Sigmoid colon (tissue), 7 donors: ENCODE data around the gene ZMYND10. TPM values are rescaled to one million over a fixed set of nuclear protein-coding genes. Genes with fewer than 3 reads are reported as not detected.

Experiments used
- DNase-seq: peaks from one replicate; pipeline ENCODE4 v3.0.0-alpha.2; 2019
- H3K27ac ChIP-seq, 4 donors: fragments of 200-600 bp; sonication (generic); one replicate each; pipeline ENCODE4 v1.5.1; 2016 to 2019; ENCODE audit warnings: mild to moderate bottlenecking in 1 of 4
- H3K27me3 ChIP-seq, 3 donors: fragments of 200-600 bp; sonication (generic); one replicate each; pipeline ENCODE4 v1.5.1; 2019; ENCODE audit warnings: mild to moderate bottlenecking in 1 of 3
- H3K36me3 ChIP-seq, 4 donors: fragments of 200-600 bp; sonication (generic); one replicate each; pipeline ENCODE4 v1.5.1; 2016 to 2019
- H3K4me1 ChIP-seq, 4 donors: fragments of 200-600 bp; sonication (generic); one replicate each; pipeline ENCODE4 v1.5.1; 2017 to 2019
- H3K4me3 ChIP-seq, 4 donors: fragments of 200-600 bp; sonication (generic); one replicate each; pipeline ENCODE4 v1.5.1; 2017 to 2019; ENCODE audit warnings: mild to moderate bottlenecking in 2 of 4, moderate library complexity in 1 of 4
- H3K9me3 ChIP-seq, 4 donors: fragments of 200-600 bp in 3 of 4; sonication (generic) in 3 of 4; one replicate each; pipeline versions ENCODE4 v1.5.1 to v1.6.1; 2013 to 2019
- CTCF ChIP-seq, 4 experiments: fragments of 450-650 bp in 3 of 4; fragments of 200-600 bp in 1 of 4; IDR thresholded peaks; one replicate each; pipeline ENCODE4 v1.5.1; 2016 to 2019; ENCODE audit warnings: antibody characterized with exemption in 4 of 4, mild to moderate bottlenecking in 3 of 4, moderate library complexity in 2 of 4
- EP300 ChIP-seq, 4 donors: sonication (generic); formaldehyde crosslinking; IDR thresholded peaks; one replicate each; pipeline ENCODE4 v1.6.1; 2017; ENCODE audit warnings: antibody characterized with exemption in 4 of 4
- POLR2A ChIP-seq, 2 donors: fragments of 450-650 bp; IDR thresholded peaks; one replicate each; pipeline ENCODE4 v1.6.1; 2016; ENCODE audit warnings: antibody characterized with exemption in 2 of 2, mild to moderate bottlenecking in 2 of 2, moderate library complexity in 2 of 2
- POLR2AphosphoS5 ChIP-seq, 4 donors: sonication (generic); formaldehyde crosslinking; IDR thresholded peaks; one replicate each; pipeline ENCODE4 v1.6.1; 2017; ENCODE audit warnings: antibody characterized with exemption in 4 of 4
- WGBS, 2 donors: extraction: QIAGEN DNeasy Blood & Tissue Kit; methylation state at CpG; one replicate each; pipeline ENCODE4 v1.1.7; 2013; 5-methylcytosine and 5-hydroxymethylcytosine counted together
- intact Hi-C: fragments of 100-400 bp; cut with DNase I; formaldehyde crosslinking; loops from one replicate; pipeline ENCODE4 v1.15.1; 2023
- polyA plus RNA-seq, 3 donors: library from polyadenylated mRNA; stranded (reverse); fragments of 200-250 nt; gene quantifications; one replicate each; pipeline ENCODE4 v1.2.3, GENCODE V29; 2013
- total RNA-seq, 4 donors: library from RNA; depleted of rRNA; stranded (reverse); fragments of >200 nt; gene quantifications; one replicate each; pipeline ENCODE4 v1.1.0, GENCODE V29; 2016
- donor health status: healthy with polysubstance abuse.
- donor health status: Bipolar disorder and iron deficiency.
- donor health status: healthy.

ZMYND10 gene
- total and polyA plus RNA-seq, 7 donors = 0.77 to 1.2 TPM; not detected in 5

DNA sequence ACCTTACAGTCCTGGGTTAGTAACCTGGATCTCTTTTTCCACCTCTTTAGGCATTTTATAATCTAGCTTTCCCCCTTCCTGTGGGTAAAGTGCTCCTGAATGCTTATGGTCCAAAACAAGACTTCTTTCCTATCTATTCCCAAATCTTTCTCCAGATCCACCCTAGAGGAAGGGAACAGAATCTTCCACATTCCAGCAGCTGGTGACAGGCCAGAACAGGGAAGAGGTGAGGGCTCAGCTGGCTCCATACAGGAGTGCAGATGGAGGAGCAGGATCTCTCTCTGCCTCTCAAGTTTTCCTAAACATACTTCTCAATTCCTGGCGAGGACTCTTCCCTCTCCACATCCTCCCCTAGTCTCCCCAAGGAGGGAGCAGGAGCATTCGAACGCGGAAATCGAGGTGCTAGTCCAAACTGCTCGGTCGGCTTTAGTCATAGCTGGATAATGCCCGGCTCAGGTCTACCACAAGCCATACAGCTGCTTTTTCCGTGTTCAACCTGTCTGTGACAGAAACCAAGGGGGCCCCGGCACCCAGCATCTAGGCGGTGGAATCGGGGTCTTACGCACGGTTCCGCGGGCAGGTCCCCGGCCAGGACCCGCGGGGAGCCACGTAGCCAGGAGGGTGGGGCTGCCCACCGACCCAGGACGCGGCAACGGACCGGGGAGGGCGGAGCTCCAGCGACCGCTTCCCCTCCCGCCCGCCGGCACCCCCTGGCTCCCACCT lies 8.9 kb downstream of the ZMYND10 start:
- Histone ChIP-seq H3K4me3 (peak overlapping the region; percentile 69 to 83 (median 77)), H3K27me3 (no peaks in the 10 kb centered on the region), H3K4me1 (peaks cover 0 to 80% (median 78%) of the 10 kb centered on the region in 4 donors), H3K27ac (peak overlapping the region; percentile 93 to 100 (median 98)), H3K9me3 (no peaks in the 10 kb centered on the region), H3K36me3 (peaks cover 0 to 7% (median 2%) of the 10 kb centered on the region in 4 donors)
- no peak for DNase-seq
- TF ChIP-seq EP300 (IDR thresholded peaks at IDR 0.05) (no peak), POLR2A (IDR thresholded peaks at IDR 0.05) (no peak), CTCF (IDR thresholded peaks at IDR 0.05) (no peak), POLR2AphosphoS5 (IDR thresholded peaks at IDR 0.05) (no peak)
- WGBS, 2 donors = 1% methylated on average over 31 of the region's 31 CpGs
- intact Hi-C loops = no loop called here

DNA sequence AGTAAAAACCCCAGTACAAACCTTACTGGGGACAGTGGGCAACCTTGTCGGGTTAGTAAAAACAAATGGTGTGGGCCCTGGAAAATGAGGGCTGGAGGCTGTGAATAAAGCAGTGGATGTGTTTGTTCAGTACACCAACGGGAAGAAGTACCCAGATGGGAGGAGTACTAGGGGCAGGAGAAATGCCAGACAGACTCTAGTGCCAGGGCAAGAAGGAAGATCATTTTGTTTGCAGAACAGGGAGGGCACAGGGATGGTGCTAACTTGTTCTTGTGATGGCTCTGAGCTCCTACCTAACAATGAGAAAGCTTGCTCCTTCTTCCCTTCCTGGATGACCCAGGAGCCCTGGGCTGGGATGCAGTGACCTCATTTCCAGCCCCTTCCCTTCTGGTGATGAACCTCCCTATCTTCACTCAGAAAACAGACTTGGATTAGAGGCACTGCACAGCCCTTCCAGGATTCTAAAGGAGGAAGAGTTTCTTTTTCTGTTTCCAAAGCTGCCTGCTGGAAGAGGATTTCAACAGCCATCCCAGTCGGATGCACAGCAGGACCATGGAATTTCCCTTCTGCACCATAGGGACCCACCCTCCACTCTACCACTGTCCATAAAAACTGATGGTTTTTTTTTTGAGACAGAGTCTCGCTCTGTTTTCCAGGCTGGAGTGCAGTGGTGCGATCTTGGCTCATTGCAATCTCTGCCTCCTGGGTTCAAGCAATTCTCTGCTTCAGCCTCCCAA lies 11.0 kb downstream of the ZMYND10 start:
- 56 to 65% methylated on average over 5 of the region's 5 CpGs for WGBS, 2 donors
- intact Hi-C loops = no loop called here
- no peaks in the 10 kb centered on the region for H3K27me3 ChIP-seq
- peaks cover 18 to 28% (median 21%) of the 10 kb centered on the region in 4 donors for H3K36me3 ChIP-seq
- H3K4me1 ChIP-seq = peaks cover 0 to 59% (median 57%) of the 10 kb centered on the region in 4 donors
- peak overlapping the region; percentile 93 to 100 (median 98) for H3K27ac ChIP-seq
- H3K4me3 ChIP-seq = no peak overlapping the region
- no peaks in the 10 kb centered on the region for H3K9me3 ChIP-seq
- no peak for DNase-seq
- TF ChIP-seq POLR2AphosphoS5 (IDR thresholded peaks at IDR 0.05) = no peak
- no peak for TF ChIP-seq EP300 (IDR thresholded peaks at IDR 0.05)
- no peak for TF ChIP-seq CTCF (IDR thresholded peaks at IDR 0.05)
- no peak for TF ChIP-seq POLR2A (IDR thresholded peaks at IDR 0.05)

GRCh38 chr3:50333744-50334328 lies 11.7 kb downstream of the ZMYND10 start:
- H3K36me3 ChIP-seq = peaks cover 18 to 29% (median 23%) of the 10 kb centered on the region in 4 donors
- peaks cover 0 to 55% (median 55%) of the 10 kb centered on the region in 4 donors for H3K4me1 ChIP-seq
- TF ChIP-seq POLR2AphosphoS5 (IDR thresholded peaks at IDR 0.05) = peak in 3 of 4 donors; percentile 31 to 51 (median 42)
- TF ChIP-seq CTCF (IDR thresholded peaks at IDR 0.05) = no peak
- peak in 1 of 4 donors; percentile 25 for TF ChIP-seq EP300 (IDR thresholded peaks at IDR 0.05)
- no peak for TF ChIP-seq POLR2A (IDR thresholded peaks at IDR 0.05)
- 73 to 78% methylated on average over 12 of the region's 12 CpGs for WGBS, 2 donors
- no peaks in the 10 kb centered on the region for H3K9me3 ChIP-seq
- H3K27ac ChIP-seq = peak overlapping the region; percentile 93 to 100 (median 98)
- DNase-seq = no peak
- no peaks in the 10 kb centered on the region for H3K27me3 ChIP-seq
- H3K4me3 ChIP-seq = no peak overlapping the region
- intact Hi-C loops = no loop called here

GRCh38 chr3:50331364-50331907 lies 14.1 kb downstream of the ZMYND10 start:
- 97% methylated on average over 19 of the region's 19 CpGs for WGBS, 2 donors
- TF ChIP-seq CTCF (IDR thresholded peaks at IDR 0.05) (no peak), POLR2A (IDR thresholded peaks at IDR 0.05) (no peak), POLR2AphosphoS5 (IDR thresholded peaks at IDR 0.05) (no peak), EP300 (IDR thresholded peaks at IDR 0.05) (no peak)

More at GRCh38 chr3:50331364-50331907, 14.1 kb downstream of the ZMYND10 start:
- intact Hi-C loops = no loop called here
- Histone ChIP-seq H3K4me1 (peaks cover 0 to 58% (median 56%) of the 10 kb centered on the region in 4 donors), H3K27ac (no peak overlapping the region), H3K36me3 (peaks cover 18 to 32% (median 23%) of the 10 kb centered on the region in 4 donors), H3K4me3 (no peak overlapping the region), H3K27me3 (no peaks in the 10 kb centered on the region), H3K9me3 (no peaks in the 10 kb centered on the region)
- DNase-seq = no peak
